Omental fat pad (tissue), 4 donors: ENCODE data around the gene TEX55. TPM values are rescaled to one million over a fixed set of nuclear protein-coding genes. Genes with fewer than 3 reads are reported as not detected.
"Not testable (repeated sequence)": the region's sequence is repeated elsewhere in the genome, so short reads cannot be mapped to it uniquely, and the experiment has no call there.

Source experiments
- ATAC-seq: fragments of 150-250 bp; one replicate; pipeline ENCODE4 v1.9.1; 2016; ENCODE audit warnings: mild to moderate bottlenecking, moderate library complexity; ENCODE audit not compliant: low FRiP score
- DNase-seq: peaks from one replicate; pipeline ENCODE4 v3.0.0-alpha.2; 2019; ENCODE audit warnings: low spot score
- CTCF ChIP-seq, 3 donors: fragments of 450-650 bp; IDR thresholded peaks; one replicate each; pipeline ENCODE4 v1.5.1; 2016 to 2017; ENCODE audit warnings: antibody characterized with exemption in 3 of 3, mild to moderate bottlenecking in 3 of 3, moderate library complexity in 2 of 3
- total RNA-seq, 4 donors: library from RNA; depleted of rRNA; stranded (reverse); fragments of >200 nt; gene quantifications; one replicate each; pipeline ENCODE4 v1.1.0, GENCODE V29; 2016

The TEX55 gene
- not detected for total RNA-seq

GRCh38 chr3:119145500-119146167, at the start of gene TEX55:
Gene TEX55 (plus strand): TSS chr3:119146165. CDS start chr3:119146190, 25 bp downstream.
- TF ChIP-seq CTCF (IDR thresholded peaks at IDR 0.05) = no peak
- no peak for DNase-seq
- ATAC-seq = peak; percentile 89

GRCh38 chr3:119098003-119098402, 48.0 kb upstream of the TEX55 start:
- ATAC-seq (no peak), DNase-seq (no peak)
- TF ChIP-seq CTCF (IDR thresholded peaks at IDR 0.05) = no peak

GRCh38 chr3:119098619-119099222, 47.2 kb upstream of the TEX55 start:
- ATAC-seq (no peak), DNase-seq (no peak)
- no peak for TF ChIP-seq CTCF (IDR thresholded peaks at IDR 0.05)

GRCh38 chr3:119099785-119100184, 46.2 kb upstream of the TEX55 start:
- no peak for DNase-seq
- TF ChIP-seq CTCF (IDR thresholded peaks at IDR 0.05) = no peak
- no peak for ATAC-seq

- no peak for TF ChIP-seq CTCF (IDR thresholded peaks at IDR 0.05)
- ATAC-seq (no peak), DNase-seq (no peak)
Observed at GRCh38 chr3:119104031-119104430, 41.9 kb upstream of the TEX55 start.

- not testable (repeated sequence) for DNase-seq, ATAC-seq
Observed at GRCh38 chr3:119118330-119118729, 27.6 kb upstream of the TEX55 start.

GRCh38 chr3:119120480-119120879, 25.5 kb upstream of the TEX55 start:
- no peak for ATAC-seq
- no peak for TF ChIP-seq CTCF (IDR thresholded peaks at IDR 0.05)
- DNase-seq = no peak
